NCI-H345 (cell line): ENCODE results near the gene TTC22.
A peak's percentile ranks its signal among the peaks of the same experiment; 100 is the strongest.

Source experiments
- DNase-seq: peaks from one replicate; lab custom pipeline; 2025; lab: John Stamatoyannopoulos, UW

The TTC22 gene

DNA sequence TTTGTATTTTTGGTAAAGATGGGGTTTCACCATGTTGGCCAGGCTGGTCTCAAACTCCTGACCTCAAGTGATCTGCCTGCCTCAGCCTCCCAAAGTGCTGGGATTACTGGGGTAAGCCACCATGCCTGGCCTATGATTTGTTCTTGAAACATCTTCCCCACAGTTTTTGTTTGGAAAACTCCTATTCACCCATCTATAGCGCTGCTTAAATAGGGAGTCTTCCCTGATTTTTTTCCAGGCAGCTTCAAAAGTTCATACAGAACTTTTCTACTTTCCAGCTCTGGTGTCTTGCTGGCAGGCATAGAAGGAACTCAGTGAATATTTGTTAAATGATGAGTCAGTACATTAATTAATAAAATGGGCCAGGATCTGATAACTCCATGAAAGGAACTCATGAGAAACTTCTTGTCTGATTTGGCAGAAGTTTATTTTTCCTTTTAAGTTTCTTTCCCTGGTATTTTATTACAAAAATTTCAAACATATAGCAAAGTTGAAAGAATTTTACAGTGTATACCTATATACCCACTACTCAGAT, 33.0 kb upstream of the TTC22 start:
- DNase-seq, result no peak

DNA sequence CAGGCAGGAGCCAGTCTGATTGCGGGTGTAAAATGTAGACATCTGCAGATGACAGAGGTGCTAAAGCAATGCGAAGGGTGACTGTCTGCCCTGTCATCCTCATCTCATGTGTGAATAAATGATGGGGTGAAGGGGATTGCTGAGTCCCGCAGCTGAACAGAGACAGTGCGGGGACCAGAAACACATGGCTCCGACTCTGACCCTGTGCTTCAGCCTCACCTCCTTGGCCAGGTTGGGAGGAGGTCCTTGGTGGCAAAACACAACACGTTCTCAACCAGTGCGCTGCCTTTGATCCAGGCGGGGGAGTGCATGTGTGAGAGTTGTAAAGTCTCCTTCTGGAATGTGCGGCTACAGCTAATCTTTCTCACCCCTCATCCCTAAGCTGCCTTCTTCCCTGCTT, 32.0 kb upstream of the TTC22 start:
- DNase-seq, result no peak

GRCh38 chr1:54826226-54826816, 25.2 kb upstream of the TTC22 start:
- DNase-seq, result no peak

- no peak for DNase-seq
Measured at GRCh38 chr1:54825696-54826095, 24.6 kb upstream of the TTC22 start.

- DNase-seq, result no peak
Measured at GRCh38 chr1:54823670-54824069, 22.5 kb upstream of the TTC22 start.

- no peak for DNase-seq
Measured at GRCh38 chr1:54819733-54820132, 18.6 kb upstream of the TTC22 start.

DNA sequence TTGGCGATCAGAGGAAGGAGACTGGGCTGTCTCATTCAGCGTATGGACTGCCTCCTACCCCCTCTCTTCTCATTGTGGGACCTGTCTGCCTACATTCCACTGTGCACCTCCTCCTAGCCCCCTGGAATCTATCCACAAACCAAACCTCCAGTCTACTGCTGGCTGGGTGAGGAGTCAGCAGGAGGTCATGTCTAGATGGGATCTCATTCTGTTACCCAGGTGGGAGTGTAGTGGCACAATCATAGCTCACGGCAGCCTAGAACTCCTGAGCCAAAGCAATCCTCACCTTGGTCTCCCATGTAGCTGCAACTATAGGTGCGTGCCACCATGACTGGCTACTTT, 18.0 kb upstream of the TTC22 start:
- DNase-seq, result no peak

- DNase-seq, result no peak
Measured at GRCh38 chr1:54818461-54819194, 17.5 kb upstream of the TTC22 start.

GRCh38 chr1:54816951-54817350, 15.8 kb upstream of the TTC22 start:
- no peak for DNase-seq

DNA sequence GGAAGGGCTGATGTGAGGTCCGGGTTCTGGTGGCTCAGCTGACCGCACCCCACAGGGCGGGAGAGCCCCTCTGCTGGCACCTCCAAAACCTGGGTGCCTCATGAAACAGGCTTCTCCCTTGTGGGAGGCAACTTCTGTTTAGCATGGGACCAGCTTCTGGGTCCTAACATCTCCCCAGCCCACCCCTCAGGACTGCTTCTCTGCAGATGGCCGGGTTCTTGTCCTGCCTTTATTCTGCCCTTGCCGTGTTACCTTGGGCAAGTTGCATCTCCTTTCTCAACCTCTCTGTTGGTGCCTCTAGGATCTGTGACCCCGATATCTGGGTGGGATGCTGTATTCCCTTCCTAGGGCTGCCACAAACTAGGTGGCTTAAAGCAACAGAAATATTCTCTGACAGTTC, 15.0 kb upstream of the TTC22 start:
- DNase-seq, result no peak

DNA sequence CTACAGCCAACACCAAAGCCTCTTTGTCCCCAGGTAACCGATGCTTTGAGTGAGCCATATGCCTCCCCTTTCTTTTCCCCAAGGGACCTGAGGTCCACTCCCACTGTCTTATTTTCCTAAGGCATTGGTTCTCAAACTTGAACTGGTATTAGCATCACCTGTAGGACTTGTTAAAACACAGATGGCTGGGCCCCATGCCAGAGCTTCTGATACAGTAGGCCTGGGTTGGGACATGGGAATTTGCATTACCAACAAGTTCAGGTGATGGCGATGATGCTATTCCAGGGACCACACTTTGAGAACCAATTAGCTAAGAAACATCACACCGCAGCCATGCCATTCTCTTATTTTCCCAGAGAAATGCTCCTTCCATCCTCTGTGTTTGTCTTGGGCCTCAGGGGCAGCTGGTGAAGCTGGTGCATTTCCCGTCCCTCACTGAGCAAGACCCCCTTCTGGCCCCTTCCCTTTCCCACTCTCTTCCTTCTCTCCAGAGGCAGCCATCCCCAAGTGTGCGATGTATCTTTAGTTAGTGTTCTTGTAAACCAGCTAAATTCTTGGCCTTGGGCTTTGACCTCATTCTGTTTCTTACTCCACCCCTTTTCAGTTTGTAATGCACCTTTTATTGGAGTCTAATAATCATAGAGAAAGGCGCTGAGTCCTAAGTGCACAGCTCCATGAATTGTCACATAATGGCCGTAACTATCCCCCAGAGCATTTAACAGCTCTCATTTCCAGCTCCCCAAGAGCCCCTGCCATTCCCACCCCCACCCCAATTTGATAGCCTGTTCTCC, 14.2 kb upstream of the TTC22 start:
- no peak for DNase-seq

DNA sequence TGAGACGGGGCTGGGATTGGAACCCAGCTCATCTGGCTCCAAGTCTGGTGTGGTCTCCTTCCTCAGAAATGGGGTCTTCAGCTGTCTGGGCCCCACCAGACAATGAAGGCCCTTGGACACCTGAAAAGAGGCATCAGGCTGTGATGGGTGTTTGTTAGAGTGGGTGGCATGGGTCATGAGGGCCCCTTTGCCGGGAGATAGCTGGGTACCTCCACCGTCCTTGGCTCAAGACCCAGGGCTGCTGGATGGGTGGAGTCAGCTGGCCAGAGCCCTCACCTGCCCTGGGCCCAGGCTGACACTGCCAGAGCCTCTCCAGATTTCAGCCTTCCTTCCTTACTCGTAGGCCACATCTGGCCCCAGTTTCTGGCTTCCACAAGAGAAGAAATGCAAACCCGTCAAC, 13.4 kb upstream of the TTC22 start:
- DNase-seq, result no peak

DNA sequence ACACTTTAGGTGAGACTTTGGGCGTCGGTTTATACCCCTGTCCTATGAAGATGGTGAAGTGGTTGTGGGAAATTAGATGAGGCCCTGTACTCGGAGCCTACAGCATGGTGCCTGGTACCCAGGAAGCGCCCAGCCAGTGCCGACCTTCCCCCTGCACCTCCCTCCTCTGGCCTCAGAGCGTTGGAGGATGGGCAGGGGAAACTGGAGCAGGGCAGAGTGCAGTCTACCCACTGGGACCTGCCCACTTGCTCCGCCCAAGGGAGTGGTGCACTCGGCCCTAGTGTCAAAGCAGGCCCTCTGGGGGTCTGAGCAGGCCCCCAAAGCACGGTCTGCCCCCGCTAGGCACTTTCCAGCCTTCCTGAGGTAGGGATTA, 13.0 kb upstream of the TTC22 start:
- DNase-seq, result no peak

DNA sequence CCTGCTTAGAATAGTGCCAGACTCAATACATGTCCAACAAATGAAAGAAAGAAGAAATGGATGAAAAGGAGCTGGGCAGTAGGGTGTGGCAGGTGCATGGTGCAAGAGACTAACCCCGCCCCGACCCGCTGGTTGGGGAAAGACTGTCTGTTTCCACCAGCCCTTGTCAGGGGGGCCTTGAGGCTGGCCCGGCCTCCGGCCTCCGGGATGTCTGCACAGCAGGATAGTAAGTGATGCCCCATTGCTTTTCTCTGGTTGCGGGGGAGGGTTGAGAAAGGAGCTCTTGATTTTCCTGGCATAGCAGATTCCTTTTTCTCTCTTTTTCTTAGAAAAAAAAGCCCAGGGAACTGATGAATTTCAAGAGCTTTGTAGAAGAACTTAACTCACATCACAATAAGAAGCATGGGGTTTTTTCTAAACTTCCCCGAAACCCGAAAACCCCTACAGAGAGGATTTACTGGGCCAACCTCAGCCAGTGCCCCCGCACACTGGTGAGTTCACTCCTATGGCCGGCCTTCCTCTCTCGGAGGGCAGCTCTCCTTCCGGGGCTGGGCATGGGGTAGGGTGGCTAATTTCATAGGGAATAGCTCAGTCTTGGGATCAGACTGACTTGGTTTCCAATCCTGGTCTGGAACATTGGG, 12.5 kb upstream of the TTC22 start:
- DNase-seq, result no peak

DNA sequence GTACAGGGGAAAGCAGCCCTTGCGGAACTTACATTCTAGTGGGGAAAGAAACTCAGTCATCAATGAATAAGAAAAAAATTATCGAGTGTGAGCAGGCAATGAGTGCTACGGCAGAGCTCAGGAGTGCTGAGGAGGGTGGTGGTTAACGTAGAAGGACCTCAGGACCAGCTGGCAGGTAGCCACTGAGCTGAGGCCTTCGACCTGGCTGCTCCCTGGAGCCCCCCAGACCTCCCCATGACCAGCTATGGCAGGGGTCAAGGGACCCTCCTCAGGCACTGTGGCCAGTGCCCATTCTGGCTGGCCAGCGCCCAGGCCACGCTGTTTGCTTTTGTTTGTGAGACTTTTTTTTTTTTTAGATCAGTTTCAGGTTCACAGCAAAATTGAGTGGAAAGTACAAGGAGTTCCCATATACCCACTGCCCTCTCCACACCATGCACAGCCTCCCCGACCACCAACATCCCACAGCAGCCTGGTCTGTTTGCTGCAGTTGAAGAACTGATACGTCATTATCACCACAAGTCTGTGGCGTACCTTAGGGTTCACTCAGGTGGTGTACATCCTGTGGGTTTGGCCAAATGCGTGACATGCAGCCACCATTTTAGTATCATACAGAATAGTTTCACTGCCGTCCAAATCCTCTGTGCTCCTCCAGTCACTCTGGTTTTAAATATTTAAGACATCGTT, 11.8 kb upstream of the TTC22 start:
- DNase-seq, result no peak

- DNase-seq, result no peak
Measured at GRCh38 chr1:54811739-54812655, 10.9 kb upstream of the TTC22 start.

- no peak for DNase-seq
Measured at GRCh38 chr1:54811066-54811465, 9.9 kb upstream of the TTC22 start.

- DNase-seq, result peak; percentile 60
Measured at GRCh38 chr1:54810153-54810942, 9.2 kb upstream of the TTC22 start.

DNA sequence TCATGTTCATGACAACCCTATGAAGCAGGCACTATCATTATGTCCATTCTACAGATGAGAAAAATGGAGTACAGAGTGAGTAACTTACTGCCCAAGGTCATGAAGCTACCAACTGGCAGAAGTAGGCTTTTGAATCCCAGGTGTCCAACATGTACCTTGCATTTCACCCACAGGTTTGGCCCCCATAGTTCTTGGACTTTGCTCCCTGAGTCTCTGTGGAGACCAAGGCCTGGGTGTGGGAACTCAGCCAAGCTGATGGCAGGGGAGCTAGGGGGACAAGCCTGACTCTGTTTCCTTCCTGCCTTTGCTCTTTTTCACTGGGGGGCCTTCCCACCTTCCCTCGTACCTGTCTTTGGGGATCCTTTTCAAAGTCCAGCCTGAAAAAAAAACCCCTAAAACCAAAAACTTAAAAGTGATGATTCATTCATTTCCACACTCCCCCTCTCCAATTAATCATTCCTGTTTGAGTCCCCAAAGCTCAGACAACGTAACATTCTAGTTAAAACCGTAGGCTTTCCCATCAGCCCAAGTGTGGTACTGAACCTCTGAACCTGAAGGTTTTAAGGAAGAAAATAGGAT, 8.5 kb upstream of the TTC22 start:
- DNase-seq, result no peak
